Stimulated activated CD4-positive, alpha-beta T cell treated with anti-CD3 and anti-CD28 coated beads, Interleukin-2, amount 100 ng/mL, for 48 hours (primary cell): ENCODE measurements around the gene RNF31.

Source experiments
- DNase-seq, 2 donors: peaks; one replicate each; pipeline ENCODE4 v3.0.0-alpha.2; 2020

RNF31 gene

DNA sequence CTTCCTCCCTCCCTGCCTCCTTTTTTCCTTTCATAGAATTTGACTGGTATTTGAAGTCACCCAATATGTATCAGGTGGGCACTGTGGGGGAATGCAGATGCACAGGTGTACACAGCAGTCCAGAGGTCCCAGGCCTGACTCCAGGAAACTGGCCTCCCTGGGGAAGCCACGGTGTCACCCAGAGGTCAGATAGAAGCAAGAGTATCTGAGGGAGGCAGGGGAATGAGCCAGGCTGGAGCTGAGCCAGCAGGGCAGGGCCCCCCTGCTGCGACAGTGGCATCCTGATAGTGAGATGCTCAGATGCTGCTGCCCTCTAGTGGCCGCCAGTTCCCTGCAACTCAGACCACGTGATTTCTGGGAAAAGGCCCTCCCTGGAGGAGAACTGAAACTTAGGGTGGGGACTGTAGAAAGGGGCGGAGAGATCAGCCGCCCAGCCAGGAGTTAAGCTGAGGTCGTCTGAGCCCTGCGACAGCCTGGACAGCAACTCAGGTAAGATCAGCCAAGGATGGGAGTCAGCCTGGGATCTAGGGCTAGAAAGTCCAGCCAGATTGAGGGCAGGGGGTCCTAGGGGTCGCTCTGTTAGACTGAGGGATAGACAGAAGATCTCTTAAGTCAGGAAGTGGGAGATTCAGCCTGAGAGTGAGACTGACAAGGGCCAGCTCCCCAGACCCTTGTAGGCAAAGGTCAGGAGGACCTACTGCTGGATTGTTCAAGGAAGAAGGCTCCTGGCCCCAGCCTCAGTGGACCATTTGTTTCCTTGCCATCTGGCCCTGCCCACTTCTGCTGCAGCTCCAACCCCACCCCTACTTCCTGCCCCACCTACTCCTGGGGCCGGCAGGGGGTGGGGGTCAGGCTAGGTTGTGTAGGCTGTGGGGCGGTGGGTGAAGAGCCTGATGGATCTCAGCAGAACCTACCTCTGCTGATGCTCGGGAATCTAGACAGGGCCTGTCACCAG, 13.8 kb downstream of the RNF31 start, which contains the start of gene IRF9:
IRF9 (plus strand) TSS at position 416 of the 955 bp plus-strand sequence. CDS start 880 bp downstream, outside the sequence.
- peak; percentile 100 for DNase-seq

- DNase-seq: no peak
These were observed 14.8 kb downstream of the RNF31 start for GRCh38 chr14:24162093-24162492.

DNA sequence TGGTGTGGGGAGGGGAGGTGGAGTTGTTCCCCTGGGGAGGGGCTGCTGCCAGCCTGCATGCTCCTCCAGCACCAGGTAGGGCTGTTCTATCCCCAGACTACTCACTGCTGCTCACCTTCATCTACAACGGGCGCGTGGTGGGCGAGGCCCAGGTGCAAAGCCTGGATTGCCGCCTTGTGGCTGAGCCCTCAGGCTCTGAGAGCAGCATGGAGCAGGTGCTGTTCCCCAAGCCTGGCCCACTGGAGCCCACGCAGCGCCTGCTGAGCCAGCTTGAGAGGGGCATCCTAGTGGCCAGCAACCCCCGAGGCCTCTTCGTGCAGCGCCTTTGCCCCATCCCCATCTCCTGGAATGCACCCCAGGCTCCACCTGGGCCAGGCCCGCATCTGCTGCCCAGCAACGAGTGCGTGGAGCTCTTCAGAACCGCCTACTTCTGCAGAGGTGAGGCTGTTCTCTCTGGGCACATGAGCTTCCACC, 17.3 kb downstream of the RNF31 start:
- no peak for DNase-seq

DNA sequence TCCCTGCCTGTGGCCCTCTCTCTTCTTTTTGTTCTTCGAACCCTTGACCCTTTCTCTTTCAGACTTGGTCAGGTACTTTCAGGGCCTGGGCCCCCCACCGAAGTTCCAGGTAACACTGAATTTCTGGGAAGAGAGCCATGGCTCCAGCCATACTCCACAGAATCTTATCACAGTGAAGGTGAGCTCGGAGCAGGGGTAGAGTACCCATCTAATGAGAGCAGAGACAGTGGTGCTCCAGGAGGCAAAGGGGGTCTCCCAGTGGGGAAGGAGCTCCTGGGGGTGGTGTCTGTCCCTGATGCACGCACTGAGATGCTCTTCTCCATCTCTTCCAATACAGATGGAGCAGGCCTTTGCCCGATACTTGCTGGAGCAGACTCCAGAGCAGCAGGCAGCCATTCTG, 18.5 kb downstream of the RNF31 start:
- no peak for DNase-seq

DNA sequence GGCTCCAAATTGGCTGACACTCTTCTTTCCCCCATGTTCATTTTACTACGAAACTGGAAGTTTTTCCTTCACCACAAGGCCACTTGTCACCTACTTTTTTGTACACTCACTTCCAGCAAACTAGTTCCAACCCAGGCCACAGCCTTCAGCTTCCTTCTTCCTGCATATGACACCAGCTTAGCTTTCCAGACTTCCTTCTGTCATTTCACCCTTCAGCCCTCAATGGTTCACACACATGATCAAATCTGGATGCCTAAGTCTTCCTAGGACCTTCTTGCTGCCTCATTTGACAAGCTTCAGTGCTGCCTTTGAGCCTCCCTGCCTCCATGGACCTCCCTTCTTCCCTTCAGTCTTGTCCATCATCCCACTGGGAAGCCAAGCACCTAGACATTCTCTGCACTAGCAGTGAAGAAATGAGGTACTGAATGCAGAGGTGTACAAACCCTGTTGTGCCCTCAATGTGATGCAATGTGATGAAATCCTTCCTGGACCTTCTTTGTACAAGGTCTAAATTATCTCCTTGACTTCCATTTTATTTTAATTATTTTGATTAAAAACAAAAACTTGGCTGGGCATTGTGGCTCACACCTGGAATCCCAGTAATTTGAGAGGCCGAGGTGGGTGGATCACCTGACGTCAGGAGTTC, 20.3 kb downstream of the RNF31 start:
- no peak for DNase-seq

DNA sequence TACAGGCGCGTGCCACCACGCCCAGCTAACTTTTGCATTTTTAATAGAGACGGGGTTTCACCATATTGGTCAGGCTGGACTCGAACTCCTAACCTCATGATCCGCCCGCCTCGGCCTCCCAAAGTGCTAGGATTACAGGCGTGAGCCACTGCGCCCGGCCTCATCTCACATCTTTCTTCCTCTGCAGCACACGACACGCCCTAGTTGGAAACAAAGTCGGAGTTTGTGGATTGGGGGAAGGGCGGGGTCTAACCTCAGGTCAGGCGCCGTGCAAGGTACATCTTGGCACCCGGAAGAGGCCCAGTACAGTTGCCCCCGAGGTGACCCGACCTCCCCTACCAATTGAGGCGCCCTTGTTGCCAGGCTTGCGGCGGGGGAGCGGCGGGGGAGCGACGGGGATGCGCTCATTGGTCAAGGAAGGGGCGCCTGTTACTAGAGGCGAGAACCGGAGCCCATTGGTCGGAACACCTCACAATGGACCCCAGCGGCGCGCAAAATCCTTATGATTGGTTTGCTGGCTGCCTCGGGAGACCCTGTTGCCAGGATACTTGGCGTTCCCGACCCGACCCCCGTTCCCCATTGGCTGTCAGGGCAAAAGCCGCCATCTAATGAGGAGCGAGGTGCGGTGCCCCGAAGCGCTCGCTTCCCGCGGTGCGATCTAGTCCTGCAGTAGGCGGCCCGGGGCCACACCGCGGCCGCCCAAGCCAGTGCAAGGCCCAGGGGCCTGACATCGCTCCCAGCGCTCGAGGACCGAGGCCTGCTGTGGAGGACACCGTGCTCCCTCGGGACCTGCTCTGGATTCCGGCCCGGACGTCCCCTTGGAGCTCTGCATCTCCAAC, 24.3 kb downstream of the RNF31 start, which contains the start of gene REC8:
REC8 (plus strand) TSS at position 659 of the 839 bp plus-strand sequence. CDS start 473 bp downstream, outside the sequence.
- peak; percentile 44 to 46 for DNase-seq

GRCh38 chr14:24172261-24172860, 25.1 kb downstream of the RNF31 start:
- no peak for DNase-seq

DNA sequence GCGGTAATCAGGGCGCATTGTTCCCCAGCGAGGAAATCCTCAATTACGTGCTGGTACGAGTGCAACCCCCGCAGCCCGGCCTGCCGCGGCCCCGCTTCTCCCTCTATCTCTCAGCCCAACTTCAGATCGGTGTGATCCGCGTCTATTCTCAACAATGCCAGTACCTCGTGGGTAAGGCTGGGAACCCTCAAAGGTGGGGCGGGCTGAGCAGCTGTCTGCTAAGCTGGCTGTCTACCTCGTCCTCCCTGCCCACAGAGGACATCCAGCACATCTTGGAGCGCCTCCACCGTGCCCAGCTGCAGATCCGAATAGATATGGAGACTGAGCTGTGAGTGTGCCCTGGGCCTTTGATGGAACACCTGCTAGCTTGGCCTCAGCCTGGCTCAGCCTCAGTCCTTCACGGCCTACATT, 25.6 kb downstream of the RNF31 start:
- no peak for DNase-seq

GRCh38 chr14:24176599-24176998, 29.3 kb downstream of the RNF31 start:
- DNase-seq: no peak

- no peak for DNase-seq
These were observed 29.9 kb downstream of the RNF31 start for GRCh38 chr14:24177041-24177825.

- DNase-seq: no peak
These were observed 30.6 kb downstream of the RNF31 start for GRCh38 chr14:24177891-24178290.

DNA sequence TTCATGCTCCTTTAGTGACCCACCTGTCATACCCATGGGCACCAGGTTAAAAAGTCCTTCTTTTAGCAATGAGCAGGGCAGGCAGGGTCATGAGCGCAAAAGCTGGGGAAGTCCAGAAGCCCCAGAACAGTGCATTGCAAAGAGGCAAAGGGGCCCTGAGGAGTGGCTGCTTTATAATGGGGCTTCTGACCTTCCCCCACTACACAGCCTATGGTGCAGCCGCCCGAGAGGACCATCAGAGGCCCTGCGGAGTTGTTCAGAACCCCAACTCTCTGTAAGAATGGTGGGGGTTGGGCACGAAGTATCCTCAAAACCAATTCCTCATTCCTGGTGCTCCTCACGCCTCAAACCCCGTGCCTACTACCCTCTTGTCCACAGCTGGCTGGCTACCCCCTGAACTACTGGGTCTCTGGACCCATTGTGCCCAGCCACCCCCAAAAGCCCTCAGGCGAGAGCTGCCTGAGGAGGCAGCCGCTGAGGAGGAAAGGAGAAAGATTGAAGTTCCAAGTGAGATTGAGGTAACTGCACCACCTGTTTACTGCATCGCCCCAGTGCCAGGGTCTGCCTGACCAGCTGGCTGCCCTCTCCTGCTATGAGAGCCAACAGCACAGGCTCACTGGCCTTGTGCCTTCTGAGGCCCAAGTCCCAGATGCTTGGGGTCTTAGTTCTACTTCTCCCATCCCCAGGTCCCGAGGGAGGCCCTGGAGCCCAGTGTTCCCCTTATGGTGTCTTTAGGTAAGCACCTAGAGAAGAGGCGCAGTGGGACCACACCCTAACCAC, 31.3 kb downstream of the RNF31 start:
- DNase-seq: no peak

GRCh38 chr14:24179294-24179960, 32.1 kb downstream of the RNF31 start:
- DNase-seq: no peak

GRCh38 chr14:24179961-24180796, 32.9 kb downstream of the RNF31 start:
- no peak for DNase-seq

- DNase-seq: no peak
These were observed 34.2 kb downstream of the RNF31 start for GRCh38 chr14:24181371-24182077.

GRCh38 chr14:24182110-24182882, 35.0 kb downstream of the RNF31 start:
- DNase-seq: no peak

DNA sequence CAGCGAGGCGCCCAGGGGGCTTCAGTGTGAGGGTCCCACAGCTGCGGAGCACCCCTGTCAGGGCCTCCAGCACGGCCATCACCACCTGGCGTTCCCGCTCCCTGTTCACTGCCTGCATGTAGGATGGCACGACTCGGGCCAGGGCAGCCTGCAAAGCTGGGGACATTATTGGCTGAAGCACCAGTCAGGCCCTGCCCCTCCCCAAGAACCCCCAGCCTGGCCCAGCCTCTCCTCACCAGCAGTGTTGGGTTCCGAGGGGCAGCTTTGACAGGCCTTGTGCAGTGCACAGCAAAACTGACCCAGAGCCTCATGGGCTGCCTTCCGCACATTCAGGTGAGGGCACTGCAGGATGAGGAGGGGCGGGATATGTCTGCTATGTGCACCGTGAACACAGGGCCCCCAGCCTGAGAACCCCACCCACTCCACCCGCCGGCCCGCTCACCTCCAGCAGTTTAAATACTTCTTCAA, 35.8 kb downstream of the RNF31 start:
- DNase-seq: no peak
